ENCODE measurements around the gene GALNT9. TPM values are rescaled to one million over a fixed set of nuclear protein-coding genes. Genes with fewer than 3 reads are reported as not detected.
"Not testable (repeated sequence)": the region's sequence is repeated elsewhere in the genome, so short reads cannot be mapped to it uniquely, and the experiment has no call there.

Gene GALNT9
- total RNA-seq, 1 donor from 2014 or later, result not detected

- H3K27ac Mint-ChIP-seq, result no peak overlapping the region
- H3K27me3 Mint-ChIP-seq (ENCODE audit: low read depth), result no peaks in the 10 kb centered on the region
- H3K9me3 Mint-ChIP-seq, result peaks cover 28% of the 10 kb centered on the region
- H3K4me3 Mint-ChIP-seq (ENCODE audit: low read depth), result no peak overlapping the region
- intact Hi-C loops (cut with micrococcal nuclease), result no loop called here
- no peak for DNase-seq (ENCODE audit: low spot score)
- H3K36me3 Mint-ChIP-seq (ENCODE audit: low read depth), result no peaks in the 10 kb centered on the region
- no peaks in the 10 kb centered on the region for H3K4me1 Mint-ChIP-seq (ENCODE audit: low read depth)
Observed at GRCh38 chr12:132305991-132306884, 23.2 kb downstream of the GALNT9 start.

- Mint-ChIP-seq H3K4me1 (ENCODE audit: low read depth) (no peaks in the 10 kb centered on the region), H3K4me3 (ENCODE audit: low read depth) (no peak overlapping the region), H3K27me3 (ENCODE audit: low read depth) (no peaks in the 10 kb centered on the region), H3K9me3 (peaks cover 21% of the 10 kb centered on the region), H3K27ac (no peak overlapping the region), H3K36me3 (ENCODE audit: low read depth) (no peaks in the 10 kb centered on the region)
- no peak for DNase-seq (ENCODE audit: low spot score)
- intact Hi-C loops (cut with micrococcal nuclease), result no loop called here
Observed at GRCh38 chr12:132305560-132305966, 23.8 kb downstream of the GALNT9 start.

GRCh38 chr12:132304866-132305265, 24.5 kb downstream of the GALNT9 start:
- H3K27me3 Mint-ChIP-seq (ENCODE audit: low read depth); H3K27ac Mint-ChIP-seq; DNase-seq (ENCODE audit: low spot score); H3K36me3 Mint-ChIP-seq (ENCODE audit: low read depth); H3K4me1 Mint-ChIP-seq (ENCODE audit: low read depth); H3K4me3 Mint-ChIP-seq (ENCODE audit: low read depth); intact Hi-C loops (cut with micrococcal nuclease): not testable (repeated sequence)
- H3K9me3 Mint-ChIP-seq, result peaks cover 19% of the 10 kb centered on the region

- H3K36me3 Mint-ChIP-seq (ENCODE audit: low read depth); DNase-seq (ENCODE audit: low spot score); H3K27ac Mint-ChIP-seq; H3K4me1 Mint-ChIP-seq (ENCODE audit: low read depth); intact Hi-C loops (cut with micrococcal nuclease); H3K27me3 Mint-ChIP-seq (ENCODE audit: low read depth); H3K4me3 Mint-ChIP-seq (ENCODE audit: low read depth): not testable (repeated sequence)
- peaks cover 13% of the 10 kb centered on the region for H3K9me3 Mint-ChIP-seq
Observed at GRCh38 chr12:132303853-132304373, 25.5 kb downstream of the GALNT9 start.

GRCh38 chr12:132302466-132303358, 26.7 kb downstream of the GALNT9 start:
- Mint-ChIP-seq H3K4me1 (ENCODE audit: low read depth) (no peaks in the 10 kb centered on the region), H3K4me3 (ENCODE audit: low read depth) (no peak overlapping the region), H3K36me3 (ENCODE audit: low read depth) (no peaks in the 10 kb centered on the region), H3K27me3 (ENCODE audit: low read depth) (no peaks in the 10 kb centered on the region), H3K27ac (no peak overlapping the region), H3K9me3 (peaks cover 13% of the 10 kb centered on the region)
- no peak for DNase-seq (ENCODE audit: low spot score)
- intact Hi-C loops (cut with micrococcal nuclease), result no loop called here

GRCh38 chr12:132300789-132301722, 28.3 kb downstream of the GALNT9 start:
- Mint-ChIP-seq H3K27me3 (ENCODE audit: low read depth) (no peaks in the 10 kb centered on the region), H3K27ac (no peak overlapping the region), H3K4me3 (ENCODE audit: low read depth) (no peak overlapping the region), H3K4me1 (ENCODE audit: low read depth) (no peaks in the 10 kb centered on the region), H3K9me3 (peaks cover 4% of the 10 kb centered on the region), H3K36me3 (ENCODE audit: low read depth) (no peaks in the 10 kb centered on the region)
- DNase-seq (ENCODE audit: low spot score), result no peak
- intact Hi-C loops (cut with micrococcal nuclease), result no loop called here

- no peaks in the 10 kb centered on the region for H3K4me1 Mint-ChIP-seq (ENCODE audit: low read depth)
Observed at GRCh38 chr12:132296063-132296462, 33.3 kb downstream of the GALNT9 start.

GRCh38 chr12:132295561-132295960, 33.8 kb downstream of the GALNT9 start:
- DNase-seq (ENCODE audit: low spot score); intact Hi-C loops (cut with micrococcal nuclease): not testable (repeated sequence)

More at GRCh38 chr12:132296063-132296462, 33.3 kb downstream of the GALNT9 start:
- Mint-ChIP-seq H3K36me3 (ENCODE audit: low read depth) (peaks cover 3% of the 10 kb centered on the region), H3K27ac (no peak overlapping the region), H3K9me3 (peaks cover 5% of the 10 kb centered on the region), H3K27me3 (ENCODE audit: low read depth) (no peaks in the 10 kb centered on the region), H3K4me3 (ENCODE audit: low read depth) (no peak overlapping the region)
- no peak for DNase-seq (ENCODE audit: low spot score)
- intact Hi-C loops (cut with micrococcal nuclease), result no loop called here

GRCh38 chr12:132295101-132295526, 34.3 kb downstream of the GALNT9 start:
- Mint-ChIP-seq H3K4me3 (ENCODE audit: low read depth) (no peak overlapping the region), H3K4me1 (ENCODE audit: low read depth) (no peaks in the 10 kb centered on the region), H3K9me3 (peaks cover 5% of the 10 kb centered on the region), H3K36me3 (ENCODE audit: low read depth) (peaks cover 3% of the 10 kb centered on the region), H3K27ac (no peak overlapping the region), H3K27me3 (ENCODE audit: low read depth) (no peaks in the 10 kb centered on the region)
- no peak for DNase-seq (ENCODE audit: low spot score)
- intact Hi-C loops (cut with micrococcal nuclease), result no loop called here

More at GRCh38 chr12:132295561-132295960, 33.8 kb downstream of the GALNT9 start:
- H3K4me3 Mint-ChIP-seq (ENCODE audit: low read depth); H3K9me3 Mint-ChIP-seq; H3K27me3 Mint-ChIP-seq (ENCODE audit: low read depth); H3K36me3 Mint-ChIP-seq (ENCODE audit: low read depth); H3K4me1 Mint-ChIP-seq (ENCODE audit: low read depth); H3K27ac Mint-ChIP-seq: not testable (repeated sequence)

- DNase-seq (ENCODE audit: low spot score), result no peak
- Mint-ChIP-seq H3K4me3 (ENCODE audit: low read depth) (no peak overlapping the region), H3K27ac (no peak overlapping the region), H3K36me3 (ENCODE audit: low read depth) (peaks cover 3% of the 10 kb centered on the region), H3K27me3 (ENCODE audit: low read depth) (no peaks in the 10 kb centered on the region), H3K9me3 (peaks cover 5% of the 10 kb centered on the region), H3K4me1 (ENCODE audit: low read depth) (no peaks in the 10 kb centered on the region)
- intact Hi-C loops (cut with micrococcal nuclease), result no loop called here
Observed at GRCh38 chr12:132294121-132295034, 35.0 kb downstream of the GALNT9 start.
